Breast epithelium (tissue), 4 donors: Measurements from ENCODE around the gene ANKIB1. TPM values are rescaled to one million over a fixed set of nuclear protein-coding genes. Genes with fewer than 3 reads are reported as not detected.

ENCODE experiments used
- DNase-seq, 2 donors: peaks; one replicate each; pipeline ENCODE4 v3.0.0-alpha.2; 2019; ENCODE audit warnings: low spot score in 2 of 2
- H3K27ac ChIP-seq, 2 donors: fragments of 200-600 bp; sonication (generic) in 1 of 2; one replicate each; pipeline ENCODE4 v1.5.1; 2016 to 2019; ENCODE audit warnings: mild to moderate bottlenecking in 1 of 2
- H3K27me3 ChIP-seq, 2 donors: fragments of 200-600 bp; sonication (generic) in 1 of 2; one replicate each; pipeline versions ENCODE4 v1.5.1 to v1.6.0; 2017 to 2019; ENCODE audit warnings: control low read depth in 1 of 2, mild to moderate bottlenecking in 1 of 2
- H3K36me3 ChIP-seq: fragments of 200-600 bp; one replicate; pipeline ENCODE4 v1.5.1; 2019
- H3K4me1 ChIP-seq, 2 donors: fragments of 200-600 bp; sonication (generic); one replicate each; pipeline ENCODE4 v1.5.1; 2016 to 2019; ENCODE audit warnings: control low read depth in 1 of 2
- H3K4me3 ChIP-seq, 3 donors: fragments of 200-600 bp; sonication (generic); 1 replicate in 2 of 3; 2 replicates in 1 of 3; pipeline ENCODE4 v1.5.1; 2016 to 2019; ENCODE audit warnings: mild to moderate bottlenecking in 3 of 3, moderate library complexity in 2 of 3
- H3K9me3 ChIP-seq, 2 donors: fragments of 200-600 bp; sonication (generic) in 1 of 2; one replicate each; pipeline ENCODE4 v1.5.1; 2016 to 2019; ENCODE audit warnings: control low read depth in 1 of 2
- POLR2A ChIP-seq: fragments of 450-650 bp; IDR thresholded peaks from one replicate; pipeline ENCODE4 v1.6.1; 2016; ENCODE audit warnings: antibody characterized with exemption, mild to moderate bottlenecking, moderate library complexity
- POLR2AphosphoS5 ChIP-seq, 3 donors: sonication (generic); formaldehyde crosslinking; IDR thresholded peaks; one replicate each; pipeline ENCODE4 v1.6.1; 2017; ENCODE audit warnings: antibody characterized with exemption in 3 of 3
- intact Hi-C: fragments of 100-400 bp; cut with DNase I; formaldehyde crosslinking; loops from one replicate; pipeline ENCODE4 v1.15.1; 2023; ENCODE audit warnings: low total_unique reads
- total RNA-seq, 3 donors: library from RNA; depleted of rRNA; stranded (reverse); fragments of >200 nt; gene quantifications; one replicate each; pipeline ENCODE4 v1.1.0, GENCODE V29; 2016
- TF ChIP-seq, protein P1 (sequence below), 3 donors: fragments of 450-650 bp; IDR thresholded peaks; one replicate each; pipeline ENCODE4 v1.5.1; 2016 to 2017; ENCODE audit warnings: antibody characterized with exemption in 3 of 3, mild to moderate bottlenecking in 3 of 3, moderate library complexity in 3 of 3

Gene ANKIB1
- total RNA-seq, 3 donors from 2014 or later, result 51.8 to 61.3 (median 54.2) TPM

DNA sequence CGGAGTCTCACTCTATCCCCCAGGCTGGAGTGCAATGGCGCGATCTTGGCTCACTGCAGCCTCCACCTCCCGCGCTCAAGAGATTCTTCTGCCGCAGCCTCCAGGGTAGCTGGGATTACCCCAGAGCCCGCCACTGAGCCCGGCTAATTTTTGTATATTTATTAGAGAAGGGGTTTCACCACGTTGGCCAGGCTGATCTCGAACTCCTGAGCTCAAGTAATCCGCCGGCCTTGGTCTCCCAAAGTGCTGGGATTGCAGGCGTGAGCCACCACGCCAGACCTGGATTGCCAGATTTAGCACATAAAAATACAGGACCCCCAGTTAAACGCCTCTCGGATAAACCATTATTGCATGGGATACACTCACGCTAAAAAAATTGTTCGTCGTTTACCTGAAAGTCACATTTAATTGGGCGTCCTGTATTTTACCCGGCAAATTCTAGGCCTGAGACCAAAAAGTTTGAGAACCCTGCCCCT lies 201.1 kb downstream of the ANKIB1 start:
- no peaks in the 10 kb centered on the region for H3K9me3 ChIP-seq
- intact Hi-C loops, result no loop called here
- no peaks in the 10 kb centered on the region for H3K27me3 ChIP-seq
- peaks cover 0 to 8% of the 10 kb centered on the region in 2 donors for H3K4me1 ChIP-seq
- peak overlapping the region; percentile 91 to 99 (median 92) for H3K4me3 ChIP-seq
- no peak for TF ChIP-seq POLR2A
- TF ChIP-seq, protein P1, sequence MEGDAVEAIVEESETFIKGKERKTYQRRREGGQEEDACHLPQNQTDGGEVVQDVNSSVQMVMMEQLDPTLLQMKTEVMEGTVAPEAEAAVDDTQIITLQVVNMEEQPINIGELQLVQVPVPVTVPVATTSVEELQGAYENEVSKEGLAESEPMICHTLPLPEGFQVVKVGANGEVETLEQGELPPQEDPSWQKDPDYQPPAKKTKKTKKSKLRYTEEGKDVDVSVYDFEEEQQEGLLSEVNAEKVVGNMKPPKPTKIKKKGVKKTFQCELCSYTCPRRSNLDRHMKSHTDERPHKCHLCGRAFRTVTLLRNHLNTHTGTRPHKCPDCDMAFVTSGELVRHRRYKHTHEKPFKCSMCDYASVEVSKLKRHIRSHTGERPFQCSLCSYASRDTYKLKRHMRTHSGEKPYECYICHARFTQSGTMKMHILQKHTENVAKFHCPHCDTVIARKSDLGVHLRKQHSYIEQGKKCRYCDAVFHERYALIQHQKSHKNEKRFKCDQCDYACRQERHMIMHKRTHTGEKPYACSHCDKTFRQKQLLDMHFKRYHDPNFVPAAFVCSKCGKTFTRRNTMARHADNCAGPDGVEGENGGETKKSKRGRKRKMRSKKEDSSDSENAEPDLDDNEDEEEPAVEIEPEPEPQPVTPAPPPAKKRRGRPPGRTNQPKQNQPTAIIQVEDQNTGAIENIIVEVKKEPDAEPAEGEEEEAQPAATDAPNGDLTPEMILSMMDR (IDR thresholded peaks at IDR 0.05), result peak in 1 of 3 donors; percentile 89
- H3K36me3 ChIP-seq, result no peaks in the 10 kb centered on the region
- DNase-seq, result no peak
- peak overlapping the region; percentile 96 to 99 for H3K27ac ChIP-seq

GRCh38 chr7:92447345-92448204 lies 201.8 kb downstream of the ANKIB1 start, which contains the start of gene GATAD1:
GATAD1 (plus strand) TSS chr7:92447482; CDS start chr7:92447730, 248 bp downstream.
- Histone ChIP-seq H3K36me3 (no peaks in the 10 kb centered on the region), H3K9me3 (no peaks in the 10 kb centered on the region), H3K27me3 (no peaks in the 10 kb centered on the region), H3K27ac (peak within 1 kb of the TSS; percentile 96 to 99), H3K4me3 (peak within 1 kb of the TSS; percentile 91 to 99 (median 92)), H3K4me1 (peaks cover 0 to 8% of the 10 kb centered on the region in 2 donors)
- intact Hi-C loops, result no loop called here
- DNase-seq, result peak; percentile 88 to 91
- TF ChIP-seq, protein P1 (IDR thresholded peaks at IDR 0.05), result peak in 2 of 3 donors; percentile 86 to 93
- TF ChIP-seq POLR2A (peak; percentile 59), POLR2AphosphoS5 (IDR thresholded peaks at IDR 0.05) (peak; percentile 74 to 83 (median 76))

- H3K4me3 ChIP-seq, result peak overlapping the region; percentile 91 to 99 (median 92)
- H3K36me3 ChIP-seq, result no peaks in the 10 kb centered on the region
- no peaks in the 10 kb centered on the region for H3K9me3 ChIP-seq
- H3K27me3 ChIP-seq, result no peaks in the 10 kb centered on the region
- H3K27ac ChIP-seq, result peak overlapping the region; percentile 96 to 99
- peak in 1 of 3 donors; percentile 11 for TF ChIP-seq POLR2AphosphoS5 (IDR thresholded peaks at IDR 0.05)
- TF ChIP-seq, protein P1 (IDR thresholded peaks at IDR 0.05), result peak in 1 of 3 donors; percentile 23
- no peak for TF ChIP-seq POLR2A
- DNase-seq, result peak in 1 of 2 donors; percentile 44
- H3K4me1 ChIP-seq, result peaks cover 0 to 8% of the 10 kb centered on the region in 2 donors
- intact Hi-C loops, result no loop called here
Observed at GRCh38 chr7:92448205-92448747, 202.5 kb downstream of the ANKIB1 start.

Other genes with a start within 250 kb of the ANKIB1 start
- 10 to 100 TPM; 28.3 to 39.1 (median 32.4) TPM for gene CYP51A1, start 111.5 kb upstream of the ANKIB1 start, total RNA-seq
- gene LRRD1, start 66.8 kb upstream of the ANKIB1 start, total RNA-seq, result under 1 TPM in 2 of 3 donors, not detected in 1; 0.16 to 0.33 TPM
- 10 to 100 TPM; 64.6 to 95.7 (median 74.6) TPM for gene KRIT1, start 60 bp upstream of the ANKIB1 start, total RNA-seq
- 10 to 100 TPM; 42.6 to 74.9 (median 51.5) TPM for gene GATAD1, start 201.5 kb downstream of the ANKIB1 start, total RNA-seq
- gene ERVW-1, start 232.0 kb downstream of the ANKIB1 start, total RNA-seq, result not detected